DMS 273 (cell line): ENCODE data around the gene ELMO2.
A peak's percentile ranks its signal among the peaks of the same experiment; 100 is the strongest.

Experiments
- DNase-seq: peaks from one replicate; lab custom pipeline; 2025; ENCODE audit not compliant: unreplicated experiment; lab: John Stamatoyannopoulos, UW

The ELMO2 gene, protein sequence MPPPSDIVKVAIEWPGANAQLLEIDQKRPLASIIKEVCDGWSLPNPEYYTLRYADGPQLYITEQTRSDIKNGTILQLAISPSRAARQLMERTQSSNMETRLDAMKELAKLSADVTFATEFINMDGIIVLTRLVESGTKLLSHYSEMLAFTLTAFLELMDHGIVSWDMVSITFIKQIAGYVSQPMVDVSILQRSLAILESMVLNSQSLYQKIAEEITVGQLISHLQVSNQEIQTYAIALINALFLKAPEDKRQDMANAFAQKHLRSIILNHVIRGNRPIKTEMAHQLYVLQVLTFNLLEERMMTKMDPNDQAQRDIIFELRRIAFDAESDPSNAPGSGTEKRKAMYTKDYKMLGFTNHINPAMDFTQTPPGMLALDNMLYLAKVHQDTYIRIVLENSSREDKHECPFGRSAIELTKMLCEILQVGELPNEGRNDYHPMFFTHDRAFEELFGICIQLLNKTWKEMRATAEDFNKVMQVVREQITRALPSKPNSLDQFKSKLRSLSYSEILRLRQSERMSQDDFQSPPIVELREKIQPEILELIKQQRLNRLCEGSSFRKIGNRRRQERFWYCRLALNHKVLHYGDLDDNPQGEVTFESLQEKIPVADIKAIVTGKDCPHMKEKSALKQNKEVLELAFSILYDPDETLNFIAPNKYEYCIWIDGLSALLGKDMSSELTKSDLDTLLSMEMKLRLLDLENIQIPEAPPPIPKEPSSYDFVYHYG

DNA sequence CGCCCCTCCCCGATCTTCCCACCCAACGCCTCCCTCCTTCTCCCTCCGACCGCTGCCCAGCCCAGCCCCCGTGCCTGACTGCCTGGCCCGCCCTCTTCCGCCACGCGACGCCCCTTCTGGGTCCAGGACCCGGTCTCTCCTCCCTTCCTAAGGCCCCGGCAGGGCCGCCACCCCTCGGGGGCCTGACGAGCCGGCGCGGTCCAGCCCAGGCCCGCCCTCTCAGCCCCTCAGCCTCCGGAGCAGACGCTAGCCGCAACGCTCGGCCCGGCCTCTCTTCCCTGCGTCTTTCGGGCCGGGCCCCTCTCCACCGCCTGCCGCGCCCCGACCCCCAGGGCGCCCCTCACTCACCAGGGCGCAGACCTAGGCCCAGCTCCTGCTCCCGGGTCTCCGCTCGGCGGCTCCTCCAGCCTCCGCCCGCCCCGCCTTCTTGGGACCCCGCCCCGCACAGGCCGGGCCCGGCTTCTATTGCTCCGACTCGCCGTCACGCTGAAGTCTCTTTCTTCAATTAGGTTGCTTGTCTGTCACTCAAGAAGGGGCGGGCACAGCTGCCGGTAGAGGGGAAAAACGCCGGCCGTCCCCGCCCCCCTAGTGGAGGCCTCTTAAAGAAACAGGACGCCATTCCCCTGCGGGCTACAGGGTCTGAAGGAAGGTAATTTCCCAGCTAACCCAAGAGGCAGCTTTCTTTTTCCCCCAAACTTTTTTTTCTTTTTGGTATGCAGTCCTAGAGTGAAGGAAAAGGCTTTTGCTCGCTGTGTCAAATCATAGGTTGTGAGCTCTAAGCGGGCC, at the start of gene ELMO2:
TSS of gene ELMO2 (minus strand) at position 416 of the 786 bp plus-strand sequence. CDS start 12,133 bp downstream, outside the sequence.
- peak; percentile 98 for DNase-seq

DNA sequence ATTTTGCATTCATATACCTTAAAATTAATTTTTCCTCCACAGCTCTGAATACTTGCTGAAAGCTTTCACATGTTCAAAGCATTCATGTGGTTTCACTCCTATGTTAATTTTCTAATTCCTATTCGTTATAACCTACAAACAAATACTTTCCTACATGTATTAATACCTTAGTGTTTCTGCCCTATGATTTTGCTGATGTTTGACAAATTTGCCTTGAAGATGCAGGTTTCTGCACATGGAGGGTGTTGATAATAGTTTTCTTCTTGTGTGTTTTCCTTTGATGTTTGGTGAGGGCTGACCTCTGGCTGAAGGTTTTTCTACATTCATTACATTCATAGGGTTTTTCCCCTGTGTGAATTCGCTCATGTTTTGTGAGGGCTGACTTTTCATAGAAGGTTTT, 49.3 kb upstream of the ELMO2 start:
- no peak for DNase-seq

DNA sequence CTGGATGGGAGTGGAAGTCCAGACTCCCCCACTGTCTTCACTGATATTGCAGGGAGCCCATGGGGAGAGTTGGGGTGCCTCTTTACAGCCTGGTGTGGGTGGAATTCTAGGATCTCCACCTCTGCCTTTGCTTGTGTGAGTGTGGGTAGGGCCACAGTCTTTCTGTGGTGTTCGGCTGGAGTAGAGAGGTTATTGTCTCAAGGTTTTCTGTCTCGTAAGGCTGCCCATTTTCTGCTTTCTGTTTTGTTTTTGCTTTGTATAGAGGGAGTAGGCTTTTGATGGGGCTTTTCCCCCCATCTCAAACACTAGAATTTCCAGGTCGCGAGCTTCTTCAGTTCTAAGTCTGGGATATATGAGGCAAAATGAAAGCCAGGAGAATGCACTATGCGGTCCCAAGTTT, 40.4 kb upstream of the ELMO2 start:
- DNase-seq = no peak

DNA sequence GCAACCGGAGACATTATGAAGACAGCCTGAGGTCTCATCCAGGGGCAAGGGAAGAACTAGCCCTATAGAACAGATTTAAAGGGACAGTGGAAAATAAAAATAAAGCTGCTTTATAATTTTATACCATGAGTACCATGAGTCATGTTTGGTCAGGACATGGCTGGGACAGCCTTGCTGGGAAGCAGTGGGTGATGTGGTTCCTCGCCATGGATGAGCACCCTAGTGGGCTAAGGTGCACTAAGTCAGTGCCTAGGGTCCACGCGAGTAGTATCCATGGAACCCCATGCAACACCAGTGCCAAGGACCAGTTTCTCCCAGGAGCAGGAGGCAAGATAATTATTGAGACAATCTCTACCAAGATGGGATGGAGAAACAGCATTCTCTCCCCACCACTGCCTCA, 33.4 kb upstream of the ELMO2 start:
- DNase-seq = no peak

DNA sequence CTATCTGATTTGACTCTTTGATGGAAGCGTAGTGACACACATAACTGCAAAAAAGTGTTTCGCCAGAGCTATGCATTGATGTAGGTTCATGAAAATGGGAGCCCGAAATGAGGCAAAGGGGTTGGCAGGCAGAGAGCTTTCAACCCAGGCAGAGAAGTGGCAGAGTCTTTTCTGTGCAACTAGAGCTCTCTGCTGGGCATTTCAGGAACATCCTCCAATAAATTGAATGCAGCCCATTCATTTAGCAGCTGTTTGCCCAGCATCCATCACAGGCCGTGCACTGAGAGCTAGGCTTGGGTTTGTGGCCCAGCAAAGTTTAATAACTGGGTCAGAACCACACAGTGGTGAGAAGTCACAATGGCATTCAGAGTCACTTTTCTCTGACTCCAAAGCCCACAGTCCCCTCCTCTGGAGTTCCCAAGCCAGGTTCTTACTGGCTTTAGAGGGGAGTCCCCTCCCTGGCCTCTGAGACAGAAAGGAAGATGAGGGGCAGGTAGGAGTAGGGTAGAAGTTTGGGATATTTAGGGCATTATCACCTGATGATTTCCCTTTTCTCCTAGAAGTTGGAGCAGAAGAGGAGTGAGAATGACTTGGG, 31.8 kb upstream of the ELMO2 start:
- DNase-seq = peak; percentile 89

DNA sequence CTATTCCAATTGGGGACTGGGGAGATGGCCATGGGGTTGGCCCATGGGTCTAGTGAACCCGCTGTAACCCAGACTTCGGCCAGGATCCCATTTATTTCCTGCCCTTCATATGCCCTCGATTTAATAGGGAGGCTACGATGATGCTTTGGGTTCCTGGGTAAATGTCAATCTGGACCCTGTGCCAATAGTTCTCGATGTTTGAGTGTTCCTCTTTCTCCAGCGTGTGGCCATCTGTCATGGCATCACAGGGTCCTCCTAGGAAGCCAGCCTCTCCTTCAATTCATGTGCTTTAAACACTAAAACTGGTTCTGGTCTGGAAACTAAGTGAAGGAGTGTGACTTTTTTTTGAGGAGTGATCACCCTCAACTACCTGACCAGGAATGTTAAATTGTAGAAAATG, 28.7 kb upstream of the ELMO2 start:
- peak; percentile 28 for DNase-seq

DNA sequence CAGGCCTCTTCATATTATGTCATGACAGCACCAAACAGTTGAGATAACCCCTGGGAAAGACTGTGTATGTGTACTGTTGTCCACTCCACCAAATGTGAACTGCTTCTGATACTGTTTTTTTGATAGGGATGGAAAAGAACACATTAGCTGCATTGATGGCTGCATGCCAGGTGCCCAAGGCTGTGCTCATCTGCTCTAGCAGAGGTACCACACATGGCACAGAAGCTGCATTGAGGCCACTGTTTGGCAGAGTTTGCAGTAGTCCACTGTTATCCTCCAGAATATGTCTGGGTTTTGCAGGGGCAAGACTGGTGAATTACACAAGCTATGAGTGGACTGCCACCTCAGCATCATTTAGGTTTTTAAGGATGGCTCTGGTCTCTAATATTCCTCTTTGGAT, 28.2 kb upstream of the ELMO2 start:
- peak; percentile 61 for DNase-seq

DNA sequence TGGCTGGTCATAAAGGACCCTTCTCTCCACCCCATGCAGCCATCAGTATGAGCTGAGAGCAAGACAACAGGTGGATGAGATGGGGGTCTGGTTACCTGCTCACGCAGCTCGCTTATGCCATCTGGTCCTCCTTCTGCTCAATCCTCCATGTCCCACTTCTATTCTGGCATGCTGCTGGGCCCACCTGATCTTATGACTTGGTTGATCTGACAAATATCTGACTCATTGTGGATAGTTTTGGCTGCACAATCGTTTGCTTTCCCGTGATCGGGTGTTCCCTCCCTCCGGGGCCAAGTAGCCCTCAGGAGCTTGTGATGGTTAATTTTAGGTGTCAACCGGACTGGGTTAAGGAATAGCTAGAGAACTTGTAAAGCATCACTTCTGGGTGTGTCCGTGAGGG, 26.6 kb upstream of the ELMO2 start:
- DNase-seq = peak; percentile 80

DNA sequence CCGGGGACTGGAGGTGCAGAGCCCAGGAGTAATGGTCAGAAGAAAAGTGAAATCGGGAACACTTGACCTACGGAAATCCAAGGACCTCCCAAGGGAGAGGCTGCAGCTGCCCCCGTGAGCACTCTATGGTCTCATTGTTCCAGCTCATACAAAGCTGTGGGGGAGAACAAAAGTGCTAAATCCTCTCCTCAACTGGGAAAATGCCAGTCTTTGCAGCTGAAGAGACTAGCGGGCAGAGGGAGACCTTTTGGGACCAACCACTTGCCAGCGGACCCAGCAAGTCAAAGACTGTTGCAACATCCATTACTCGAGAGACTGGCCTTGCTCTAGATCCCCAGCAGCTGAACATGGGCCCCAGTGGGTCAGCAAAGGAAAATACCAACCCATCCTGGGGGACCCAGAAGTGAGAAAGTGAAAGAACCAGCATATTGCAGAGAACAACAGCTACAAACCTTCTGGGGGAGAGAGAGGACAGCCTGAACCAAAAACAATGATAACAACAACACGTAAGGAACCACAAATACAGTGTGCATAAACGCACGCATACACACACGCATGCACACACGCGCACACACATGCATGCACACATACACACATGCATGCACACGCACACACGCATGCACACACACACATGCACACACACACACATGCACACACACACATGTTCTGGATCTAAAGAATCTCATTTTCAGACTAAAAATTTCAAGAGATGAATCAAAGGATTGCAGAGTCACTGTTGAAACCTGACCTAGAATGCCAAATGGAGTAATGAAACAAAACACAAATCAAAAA, 24.7 kb upstream of the ELMO2 start:
- DNase-seq = no peak

DNA sequence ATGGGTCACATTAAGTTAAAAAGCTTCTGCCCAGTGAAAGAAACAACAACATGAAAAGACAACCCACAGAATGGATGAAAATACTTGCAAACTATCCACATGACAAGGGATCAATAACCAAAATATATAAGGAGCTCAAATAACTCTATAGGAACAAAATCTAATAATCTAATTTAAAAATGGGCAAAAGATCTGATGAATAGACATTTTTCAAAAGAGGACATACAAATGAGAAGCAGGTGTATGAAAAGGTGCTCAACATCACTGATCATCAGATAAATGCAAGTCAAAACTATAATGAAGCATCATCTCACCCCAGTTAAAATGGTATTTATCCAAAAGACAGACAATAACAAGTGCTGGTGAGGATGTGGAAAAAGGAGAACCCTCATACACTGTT, 21.0 kb upstream of the ELMO2 start:
- no peak for DNase-seq

DNA sequence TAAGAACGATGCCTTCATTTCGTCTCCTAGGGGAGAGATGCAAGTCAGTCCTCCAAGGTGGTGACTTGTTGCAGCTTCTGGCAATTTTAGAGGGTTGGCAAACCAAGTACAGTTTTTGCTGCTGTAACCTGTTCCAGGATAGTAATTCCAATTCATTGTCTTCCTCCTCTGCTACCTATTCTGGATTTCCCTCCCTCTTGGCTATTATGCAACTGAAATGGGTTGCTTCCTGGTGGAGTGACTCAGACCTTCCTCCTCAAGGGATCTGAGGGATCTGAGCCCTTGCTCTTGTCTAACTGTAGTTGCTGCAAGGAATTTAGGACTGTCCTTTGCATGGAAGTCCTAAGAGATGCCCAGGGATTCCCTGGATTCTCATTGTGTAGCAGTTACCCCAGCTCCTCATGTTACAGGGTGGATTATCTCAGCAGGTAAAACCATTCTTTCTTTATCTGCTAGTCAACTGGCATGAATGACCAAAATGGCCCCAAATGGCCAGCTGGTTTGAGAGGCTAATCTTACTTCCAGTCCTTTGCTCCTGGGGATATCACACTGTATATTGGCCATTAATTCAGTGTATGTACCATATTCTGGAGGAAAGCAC, 17.6 kb upstream of the ELMO2 start:
- DNase-seq = no peak

DNA sequence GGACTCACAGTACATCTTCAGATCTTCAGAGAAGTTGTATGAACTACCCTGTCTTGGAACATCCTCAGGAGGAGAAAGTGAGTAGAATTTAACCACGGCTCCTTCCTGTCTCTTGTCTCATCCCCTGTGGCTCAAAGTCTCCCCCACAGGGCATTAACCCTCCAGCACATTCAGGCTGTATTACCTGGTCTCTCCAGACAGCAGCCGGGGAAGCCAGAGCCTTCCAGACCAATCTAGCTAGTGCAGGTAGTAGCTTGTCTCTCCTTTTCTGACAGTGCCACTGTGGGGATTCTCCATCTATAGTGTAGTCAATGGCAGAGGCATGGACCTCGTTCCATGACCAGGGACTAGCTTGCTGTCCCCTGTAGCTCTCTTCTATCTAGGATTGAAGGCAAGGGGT, 16.9 kb upstream of the ELMO2 start:
- no peak for DNase-seq

DNA sequence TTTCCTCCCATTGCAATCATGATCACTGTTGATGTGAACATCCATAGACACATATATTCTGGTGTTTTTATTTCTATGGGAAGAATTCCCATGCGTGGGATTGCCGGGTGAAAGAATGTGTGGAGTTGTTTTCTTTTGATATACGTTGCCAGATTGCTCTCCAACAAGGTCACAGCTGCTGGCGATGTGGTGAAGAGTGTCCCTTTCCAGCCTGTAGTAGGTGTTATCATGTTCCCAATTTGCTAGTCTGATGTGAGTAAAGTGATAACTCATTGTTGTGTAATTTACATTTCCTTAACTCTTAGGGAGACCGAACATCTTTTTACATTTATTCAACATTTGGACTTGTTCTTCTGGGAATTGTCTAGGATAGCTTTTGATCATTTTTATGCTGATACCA, 14.5 kb upstream of the ELMO2 start:
- peak; percentile 38 for DNase-seq

DNA sequence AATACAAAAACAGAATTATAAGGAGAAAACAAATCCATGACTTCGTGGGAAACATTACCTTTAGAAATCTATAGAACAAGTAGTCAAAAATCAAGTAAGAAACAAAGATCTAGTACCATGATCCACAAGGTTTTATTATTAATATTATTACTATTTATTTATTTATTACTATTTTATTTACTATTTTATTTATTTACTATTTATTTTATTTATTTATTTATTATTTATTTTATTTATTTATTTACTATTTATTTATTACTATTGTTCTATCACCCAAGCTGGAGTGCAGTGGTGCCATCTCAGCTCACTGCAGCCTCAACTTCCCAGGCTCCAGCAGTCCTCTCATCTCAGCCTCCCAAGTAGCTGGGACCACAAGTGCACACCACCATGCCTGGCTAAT, 13.5 kb upstream of the ELMO2 start:
- no peak for DNase-seq

DNA sequence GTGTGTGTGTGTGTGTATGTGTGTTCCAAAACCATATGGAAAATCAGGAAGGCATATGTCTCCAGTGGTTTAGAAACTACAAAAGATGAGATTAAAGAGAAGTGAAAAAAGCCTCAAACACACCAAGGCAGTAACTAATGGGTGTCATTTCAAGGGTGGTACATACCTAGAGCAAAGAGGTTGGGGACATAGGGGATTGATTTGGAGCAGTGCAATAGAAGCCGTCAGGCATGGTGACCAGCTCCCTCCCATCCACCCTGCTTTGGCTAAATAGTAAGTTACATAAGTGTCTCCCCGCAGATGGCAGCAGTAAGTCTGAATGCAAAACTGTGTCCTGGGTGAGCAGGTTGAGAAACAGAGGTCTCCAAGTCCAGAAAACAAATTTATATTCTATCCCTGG, 10.4 kb upstream of the ELMO2 start:
- DNase-seq = no peak

DNA sequence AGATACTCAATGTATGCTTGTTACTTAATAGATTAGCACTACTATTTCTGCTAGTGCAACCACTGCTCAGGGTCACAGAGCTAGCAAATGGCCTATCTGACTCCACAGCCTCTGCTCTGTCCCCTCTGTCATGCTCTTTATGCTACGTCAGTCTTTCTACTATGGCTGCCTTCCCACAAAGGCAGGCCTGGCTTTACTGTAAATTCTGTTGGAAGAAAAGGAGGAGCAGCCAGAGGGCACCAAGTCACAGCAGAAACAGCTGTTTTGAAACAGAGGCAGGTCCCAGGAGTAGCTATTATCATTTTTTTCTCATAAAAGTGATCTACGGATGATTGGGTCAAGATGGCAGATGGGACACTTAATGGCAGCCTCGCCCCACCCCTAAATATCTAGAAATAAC, 10.0 kb upstream of the ELMO2 start:
- no peak for DNase-seq

DNA sequence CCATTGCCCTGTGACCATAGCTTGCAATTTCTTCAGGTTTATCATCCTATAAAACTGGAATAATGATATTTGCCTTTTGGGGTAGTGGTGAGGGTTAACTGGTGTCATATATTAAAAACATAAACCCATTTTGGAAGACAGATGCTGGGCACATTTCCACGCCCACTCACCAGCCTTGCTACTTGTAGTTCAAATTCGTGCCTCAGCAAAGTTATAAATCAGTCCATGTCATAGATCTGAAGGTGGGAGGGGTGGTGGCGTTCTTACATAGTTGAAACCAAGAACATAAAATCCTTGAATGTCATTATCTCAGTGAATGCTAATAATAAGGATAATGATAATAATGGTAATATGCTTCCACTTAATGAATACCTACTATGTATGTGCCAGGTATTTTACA, 9.4 kb upstream of the ELMO2 start:
- DNase-seq = no peak

DNA sequence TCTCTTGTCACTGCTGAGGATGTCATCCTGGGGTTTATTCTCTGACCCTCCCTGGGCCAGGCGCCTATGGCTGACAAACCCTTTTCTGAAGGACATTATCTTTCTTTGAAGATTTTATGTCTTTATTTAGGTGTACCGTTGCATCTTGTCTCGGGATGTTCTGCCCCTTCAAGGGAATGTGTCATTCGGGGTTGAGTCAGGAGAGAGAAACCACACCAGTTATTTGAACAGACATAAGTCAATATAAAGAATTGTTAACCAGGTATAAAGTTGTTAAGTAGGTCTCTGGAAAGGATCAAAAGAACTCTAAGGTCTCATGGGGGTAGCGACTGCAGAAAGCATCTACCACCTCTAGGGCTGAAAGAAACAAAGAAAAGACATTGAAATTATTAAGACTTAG, 8.2 kb upstream of the ELMO2 start:
- DNase-seq = no peak

DNA sequence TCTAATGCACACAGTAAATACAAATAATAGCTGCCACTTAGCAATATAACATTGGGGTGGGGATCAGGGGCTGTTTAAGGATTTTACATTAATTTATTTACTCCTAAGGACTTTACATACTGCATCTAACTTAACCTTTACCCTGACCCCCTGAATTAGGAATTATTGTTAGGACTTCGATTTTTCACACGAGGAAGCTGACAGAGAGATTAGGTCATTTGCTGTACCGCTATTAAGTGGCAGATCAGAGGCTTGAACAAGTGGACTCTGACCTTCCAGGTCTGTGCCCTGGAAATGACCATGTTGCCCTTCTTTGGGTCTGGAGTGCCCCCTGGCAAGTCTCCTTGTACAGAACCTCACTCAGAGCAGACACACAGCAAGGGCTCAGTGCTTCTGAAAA, 5.2 kb upstream of the ELMO2 start:
- DNase-seq = no peak

DNA sequence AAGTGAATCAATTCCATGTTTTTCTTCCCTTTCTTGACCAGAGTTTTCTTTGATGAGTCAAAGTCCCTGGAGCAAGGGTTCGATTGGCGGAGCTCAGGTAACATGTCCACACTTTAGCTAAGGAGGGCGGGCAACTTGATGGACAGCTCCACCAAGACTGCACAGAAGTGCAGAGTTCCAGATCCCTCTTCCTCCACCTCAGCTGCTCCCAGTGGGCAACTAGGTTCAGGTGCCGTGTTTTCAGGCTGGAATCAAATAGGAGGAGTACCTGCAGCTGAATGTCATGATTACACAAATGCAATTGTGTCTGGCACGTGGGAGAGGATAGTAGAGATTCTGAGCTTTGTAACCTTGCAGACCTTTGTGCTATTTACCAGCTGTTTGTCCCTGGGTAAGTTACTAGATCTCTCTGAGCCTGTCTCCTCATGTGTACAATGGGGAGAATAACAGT, 1.9 kb upstream of the ELMO2 start:
- no peak for DNase-seq
